A549 (cell line): ENCODE data around the gene ASIC1. TPM values are rescaled to one million over a fixed set of nuclear protein-coding genes. Genes with fewer than 3 reads are reported as not detected.

Experiments used
- ATAC-seq, 2 experiments: fragments of 200-7000 bp in 1 of 2; fragments of >200 bp in 1 of 2; cut with Nextera tagmentation in 1 of 2; cut with Tn5 transposase in 1 of 2; 3 replicates each; pipeline versions ENCODE4 v1.8.0 to v1.9.1; 2018 to 2020; ENCODE audit warnings: mild to moderate bottlenecking in 1 of 2, moderate library complexity in 1 of 2
- CTCF ChIA-PET: fragments of 300-600 bp; sonication (Branson Sonifier 250); formaldehyde crosslinking; extraction: SDS; loops from one replicate; lab custom pipeline; 2021; ENCODE audit warnings: antibody characterized with exemption, inconsistent platforms; lab: Yijun Ruan, JAX
- POLR2A ChIA-PET: fragments of 350-600 bp; formaldehyde crosslinking; extraction: SDS; loops from one replicate; lab custom pipeline; 2021; ENCODE audit warnings: antibody characterized with exemption, inconsistent platforms; lab: Yijun Ruan, JAX
- DNase-seq, 2 experiments: peaks; one replicate each; pipeline versions ENCODE4 v3.0.0 to v3.0.0-alpha.2; 2011 to 2016; ENCODE audit warnings: low read depth in 1 of 2, low spot score in 1 of 2
- FAIRE-seq: peaks from 2 replicates; lab custom pipeline; 2011; peaks lifted over from hg19 to GRCh38; lab: Jason Lieb, UNC
- H3K27ac ChIP-seq, 2 experiments: fragments of >200 bp; sonication (Bioruptor Twin); formaldehyde crosslinking; 3 replicates each; pipeline ENCODE4 v1.5.1; 2016 to 2017
- H3K4me1 ChIP-seq: fragments of >200 bp; sonication (Bioruptor Twin); formaldehyde crosslinking; 3 replicates; pipeline ENCODE4 v1.6.1; 2016
- H3K4me2 ChIP-seq: fragments of >200 bp; sonication (Bioruptor Twin); formaldehyde crosslinking; 3 replicates; pipeline ENCODE4 v1.6.1; 2016
- H3K4me3 ChIP-seq: fragments of >200 bp; sonication (Bioruptor Twin); formaldehyde crosslinking; 3 replicates; pipeline ENCODE4 v1.5.1; 2016
- H3K9me3 ChIP-seq: fragments of >200 bp; sonication (Bioruptor Twin); formaldehyde crosslinking; 3 replicates; pipeline ENCODE4 v1.6.1; 2016
- CBX2 ChIP-seq: fragments of 200-600 bp; sonication (generic); IDR thresholded peaks from 2 replicates; pipeline ENCODE4 v1.6.1; 2016; ENCODE audit warnings: low read depth, mild to moderate bottlenecking, borderline replicate concordance
- CBX8 ChIP-seq: fragments of 200-600 bp; sonication (generic); IDR thresholded peaks from 2 replicates; pipeline ENCODE4 v1.6.1; 2016
- EHMT2 ChIP-seq: fragments of 200-600 bp; sonication (generic); IDR thresholded peaks from 2 replicates; pipeline ENCODE4 v1.6.1; 2016; ENCODE audit warnings: antibody characterized with exemption, low read depth, mild to moderate bottlenecking, moderate library complexity
- EP300 ChIP-seq, 2 experiments: fragments of >200 bp; sonication (Bioruptor Twin); formaldehyde crosslinking; IDR thresholded peaks; 2 replicates in 1 of 2; 3 replicates in 1 of 2; pipeline ENCODE4 v1.6.1; 2016 to 2017
- FOSB ChIP-seq: fragments of 250-450 bp; sonication (Bioruptor Pico); IDR thresholded peaks from 2 replicates; pipeline ENCODE4 v1.5.0; 2020; ENCODE audit warnings: mild to moderate bottlenecking, moderate library complexity
- HEYL ChIP-seq: fragments of 250-450 bp; sonication (Bioruptor Pico); IDR thresholded peaks from 2 replicates; pipeline ENCODE4 v1.8.0; 2021; ENCODE audit warnings: mild to moderate bottlenecking, moderate library complexity
- HOXB13 ChIP-seq: fragments of 250-450 bp; sonication (Bioruptor Pico); IDR thresholded peaks from 2 replicates; pipeline ENCODE4 v1.5.0; 2020; ENCODE audit warnings: low read depth, mild to moderate bottlenecking, moderate library complexity
- HOXB5 ChIP-seq: fragments of 250-450 bp; sonication (Bioruptor Pico); IDR thresholded peaks from 2 replicates; pipeline ENCODE4 v1.5.0; 2020; ENCODE audit warnings: mild to moderate bottlenecking, moderate library complexity
- JUNB ChIP-seq: fragments of >200 bp; sonication (Bioruptor Twin); formaldehyde crosslinking; IDR thresholded peaks from 2 replicates; pipeline ENCODE4 v1.6.1; 2016
- KDM1A ChIP-seq: fragments of 200-600 bp; sonication (generic); IDR thresholded peaks from 2 replicates; pipeline ENCODE4 v1.6.1; 2016; ENCODE audit warnings: low read depth, mild to moderate bottlenecking
- NR3C1 ChIP-seq: fragments of >200 bp; sonication (Bioruptor Twin); formaldehyde crosslinking; IDR thresholded peaks from 3 replicates; pipeline ENCODE4 v1.6.1; 2017
- PHF8 ChIP-seq: fragments of 200-600 bp; sonication (generic); IDR thresholded peaks from 2 replicates; pipeline ENCODE4 v1.6.1; 2016; ENCODE audit warnings: low read depth, mild to moderate bottlenecking, antibody characterized with exemption, moderate library complexity, borderline replicate concordance
- POLR2AphosphoS2 ChIP-seq: conservative IDR thresholded peaks from 2 replicates; pipeline ENCODE4 v1.6.1; 2012; ENCODE audit warnings: low read length, improper control_type of control experiment, inconsistent platforms
- RAD21 ChIP-seq, 2 experiments: fragments of >200 bp in 1 of 2; sonication (Bioruptor Twin) in 1 of 2; formaldehyde crosslinking in 1 of 2; IDR thresholded peaks in 1 of 2; conservative IDR thresholded peaks in 1 of 2; 2 replicates in 1 of 2; 3 replicates in 1 of 2; pipeline ENCODE4 v1.6.1; 2012 to 2018; ENCODE audit warnings: inconsistent platforms in 1 of 2
- RARB ChIP-seq: fragments of 250-450 bp; sonication (Bioruptor Pico); IDR thresholded peaks from 2 replicates; pipeline ENCODE4 v1.8.0; 2021; ENCODE audit warnings: mild to moderate bottlenecking, moderate library complexity
- SMC3 ChIP-seq: fragments of >200 bp; sonication (Bioruptor Twin); formaldehyde crosslinking; IDR thresholded peaks from 3 replicates; pipeline ENCODE4 v1.6.1; 2018; ENCODE audit warnings: inconsistent platforms
- WGBS: methylation state at CpG from one replicate; pipeline ENCODE4 v1.1.6; 2017; ENCODE audit errors: missing lambda C conversion rate; 5-methylcytosine and 5-hydroxymethylcytosine counted together
- polyA plus RNA-seq, 4 experiments: library from polyadenylated mRNA; depleted of rRNA in 3 of 4; stranded (reverse); fragments of >200 nt; fragmentation: RNase III in 1 of 4; extraction: RNeasy Plus Mini Kit Qiagen cat#74134 plus additional on column Dnase treatment in 1 of 4; gene quantifications; 2 replicates in 3 of 4; 3 replicates in 1 of 4; pipeline ENCODE4 v1.2.3, GENCODE V29; 2011 to 2017
- TF ChIP-seq, protein P1 (sequence below): fragments of >200 bp; sonication (Bioruptor Twin); formaldehyde crosslinking; IDR thresholded peaks from 3 replicates; pipeline ENCODE4 v1.6.1; 2016
- TF ChIP-seq, protein P2 (sequence below): IDR thresholded peaks from 2 replicates; pipeline ENCODE4 v1.6.1; 2012

The ASIC1 gene
- polyA plus RNA-seq, 2 of the 4 experiments (the other 2 are of a cell fraction): 6.0 to 6.7 TPM

DNA sequence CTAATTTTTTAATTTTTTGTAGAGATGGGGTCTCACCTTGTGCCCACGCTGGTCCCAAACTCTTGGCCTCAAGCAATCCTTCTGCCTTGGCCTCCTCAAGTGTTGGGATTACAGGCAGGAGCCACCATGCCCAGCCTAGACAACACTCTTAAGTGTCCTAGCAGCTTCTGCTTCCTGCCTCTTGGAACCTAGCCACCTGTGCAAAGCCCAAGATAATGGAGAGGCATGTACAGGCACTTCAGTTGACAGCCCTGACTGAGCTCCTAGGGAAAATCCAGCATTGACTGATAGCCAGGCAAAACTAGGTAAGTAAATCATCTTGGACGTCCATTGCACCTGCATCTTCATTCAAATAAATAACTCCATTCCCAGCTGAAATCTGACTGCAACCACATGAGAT is 70.2 kb downstream of the ASIC1 start:
- no peak for FAIRE-seq
- POLR2A ChIA-PET: interaction anchor here (1.9 kb wide), 1 partner anchor 15 kb away, joined by 8 read pairs; the partner anchor contains the start of gene COX14
- ATAC-seq: peak in 1 of 2 experiments; percentile 23; a peak in 1 of 6 replicates
- H3K4me2 ChIP-seq: no peak overlapping the region
- no peak overlapping the region for H3K4me3 ChIP-seq
- no peak overlapping the region for H3K27ac ChIP-seq
- H3K4me1 ChIP-seq: no peaks in the 10 kb centered on the region
- no peak for TF ChIP-seq RARB (CRISPR knock-in tag)
- TF ChIP-seq, all 56 proteins: peak for 0
- no peaks in the 10 kb centered on the region for H3K9me3 ChIP-seq
- no peak for DNase-seq
- WGBS: 76% methylated on average over 2 of the region's 2 CpGs
- CTCF ChIA-PET: interaction anchor here (1.1 to 13.4 kb wide), 4 partner anchors 8 to 161 kb away, joined by 4 to 128 read pairs (median 6); partner anchors contain the start of gene COX14

DNA sequence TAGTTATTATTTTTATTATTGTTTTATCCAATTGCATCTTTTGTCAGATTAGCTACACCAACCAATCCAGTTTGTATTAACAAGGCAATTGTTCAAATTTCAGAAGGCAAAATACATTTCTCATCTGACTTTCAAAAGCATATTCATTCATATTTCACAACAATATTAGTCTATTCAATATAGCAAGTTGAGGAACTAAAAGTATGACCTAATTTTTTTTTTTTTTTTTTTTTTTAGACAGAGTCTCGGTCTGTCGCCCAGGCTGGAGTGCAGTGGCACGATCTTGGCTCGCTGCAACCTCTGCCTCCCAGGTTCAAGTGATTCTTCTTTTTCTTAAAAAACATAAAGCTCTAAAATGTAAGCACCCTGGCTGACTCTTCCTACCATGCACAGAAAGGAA is 71.9 kb downstream of the ASIC1 start:
- Histone ChIP-seq H3K4me3 (no peak overlapping the region), H3K4me1 (no peaks in the 10 kb centered on the region)
- CTCF ChIA-PET: interaction anchor here (1.3 to 13.4 kb wide), 5 partner anchors 10 to 184 kb away, joined by 3 to 128 read pairs (median 5); partner anchors contain the start of gene COX14
- TF ChIP-seq CBX2 (no peak), PHF8 (no peak), CBX8 (no peak), RAD21 (conservative IDR thresholded peaks at IDR 0.05 in 1 of 2, IDR thresholded peaks at IDR 0.05 in 1 of 2) (no peak), SMC3 (no peak), NR3C1 (no peak), JUNB (no peak), HEYL (CRISPR knock-in tag) (no peak), KDM1A (no peak), POLR2AphosphoS2 (no peak), HOXB13 (CRISPR knock-in tag) (no peak), EP300 (IDR thresholded peaks at IDR 0.05) (no peak), EHMT2 (no peak), HOXB5 (CRISPR knock-in tag) (no peak), FOSB (no peak)
- TF ChIP-seq, protein P1, sequence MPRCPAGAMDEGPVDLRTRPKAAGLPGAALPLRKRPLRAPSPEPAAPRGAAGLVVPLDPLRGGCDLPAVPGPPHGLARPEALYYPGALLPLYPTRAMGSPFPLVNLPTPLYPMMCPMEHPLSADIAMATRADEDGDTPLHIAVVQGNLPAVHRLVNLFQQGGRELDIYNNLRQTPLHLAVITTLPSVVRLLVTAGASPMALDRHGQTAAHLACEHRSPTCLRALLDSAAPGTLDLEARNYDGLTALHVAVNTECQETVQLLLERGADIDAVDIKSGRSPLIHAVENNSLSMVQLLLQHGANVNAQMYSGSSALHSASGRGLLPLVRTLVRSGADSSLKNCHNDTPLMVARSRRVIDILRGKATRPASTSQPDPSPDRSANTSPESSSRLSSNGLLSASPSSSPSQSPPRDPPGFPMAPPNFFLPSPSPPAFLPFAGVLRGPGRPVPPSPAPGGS: no peak
- TF ChIP-seq, protein P2, sequence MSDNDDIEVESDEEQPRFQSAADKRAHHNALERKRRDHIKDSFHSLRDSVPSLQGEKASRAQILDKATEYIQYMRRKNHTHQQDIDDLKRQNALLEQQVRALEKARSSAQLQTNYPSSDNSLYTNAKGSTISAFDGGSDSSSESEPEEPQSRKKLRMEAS: no peak
- TF ChIP-seq, all 56 proteins: peak for 0
- no peak for DNase-seq
- H3K4me2 ChIP-seq: no peak overlapping the region
- no peak for ATAC-seq
- no peaks in the 10 kb centered on the region for H3K9me3 ChIP-seq
- 96% methylated on average over 4 of the region's 4 CpGs for WGBS
- no peak overlapping the region for H3K27ac ChIP-seq
- FAIRE-seq: no peak
- POLR2A ChIA-PET: interaction anchor here (0.6 kb wide), 1 partner anchor 44 kb away, joined by 3 read pairs; the partner anchor contains the start of gene SMARCD1

DNA sequence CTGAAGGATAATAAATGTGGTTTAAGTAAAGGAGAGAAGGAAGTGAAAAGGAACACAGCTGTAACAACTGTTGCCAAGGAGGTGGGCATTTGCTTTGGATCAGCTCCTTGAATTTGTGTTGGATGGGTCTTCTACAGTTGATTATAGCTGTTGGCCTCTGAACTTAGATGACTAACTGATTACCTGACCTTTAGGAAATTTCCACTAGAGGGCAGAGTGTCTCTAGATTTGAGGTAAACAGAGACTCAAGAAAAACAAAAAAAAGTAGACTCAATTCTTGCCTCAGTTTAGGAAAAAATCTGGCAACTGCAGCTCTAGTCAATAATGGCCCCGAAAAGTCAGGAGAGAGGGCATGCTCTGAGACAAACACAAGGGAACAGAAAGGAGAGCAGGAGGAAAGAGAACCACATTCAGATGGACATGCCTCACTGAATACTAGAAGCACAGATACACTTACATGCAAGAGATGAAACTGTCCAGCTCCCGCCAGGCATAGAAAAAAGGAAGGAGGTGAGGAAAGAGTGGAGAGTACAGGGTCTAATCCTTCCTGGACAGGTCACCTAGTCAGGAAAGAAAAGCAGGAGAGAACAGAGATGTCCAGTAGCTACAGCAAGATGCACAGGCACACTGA is 75.2 kb downstream of the ASIC1 start:
- no peak for FAIRE-seq

More for the DNA sequence above, 75.2 kb downstream of the ASIC1 start:
- POLR2A ChIA-PET: no interaction called here
- 91% methylated on average over 2 of the region's 2 CpGs for WGBS
- CTCF ChIA-PET: interaction anchor here (0.9 to 13.4 kb wide), 5 partner anchors 17 to 183 kb away, joined by 3 to 128 read pairs (median 3); partner anchors contain the start of genes COX14 and SMARCD1
- Histone ChIP-seq H3K27ac (no peak overlapping the region), H3K9me3 (no peaks in the 10 kb centered on the region)
- no peak for ATAC-seq
- TF ChIP-seq RAD21 (conservative IDR thresholded peaks at IDR 0.05 in 1 of 2, IDR thresholded peaks at IDR 0.05 in 1 of 2): no peak
- TF ChIP-seq, all 56 proteins: peak for 0
- no peak for DNase-seq
- no peak overlapping the region for H3K4me2 ChIP-seq
- no peaks in the 10 kb centered on the region for H3K4me1 ChIP-seq
- no peak overlapping the region for H3K4me3 ChIP-seq

Other genes with a start within 250 kb of the ASIC1 start
- gene NCKAP5L, start 229.2 kb upstream of the ASIC1 start, polyA plus RNA-seq (2011; rRNA removed): 3.0 and 3.5 TPM in 2 replicates
- 6.9 to 9.3 TPM (median 8.5 TPM) in 3 replicates for gene NCKAP5L, start 229.2 kb upstream of the ASIC1 start, polyA plus RNA-seq (2017; fragmentation: RNase III; extraction: RNeasy Plus Mini Kit Qiagen cat#74134 plus additional on column Dnase treatment)
- gene BCDIN3D, start 214.5 kb upstream of the ASIC1 start, polyA plus RNA-seq (2011; rRNA removed): 5.8 and 6.9 TPM in 2 replicates
- gene BCDIN3D, start 214.5 kb upstream of the ASIC1 start, polyA plus RNA-seq (2017; fragmentation: RNase III; extraction: RNeasy Plus Mini Kit Qiagen cat#74134 plus additional on column Dnase treatment): 3.8 to 4.8 TPM (median 4.2 TPM) in 3 replicates
- 0.11 and 0.23 TPM in 2 replicates for gene FAIM2, start 153.7 kb upstream of the ASIC1 start, polyA plus RNA-seq (2011; rRNA removed)
- not detected in 3 replicates for gene FAIM2, start 153.7 kb upstream of the ASIC1 start, polyA plus RNA-seq (2017; fragmentation: RNase III; extraction: RNeasy Plus Mini Kit Qiagen cat#74134 plus additional on column Dnase treatment)
- gene AQP2, start 106.9 kb upstream of the ASIC1 start, polyA plus RNA-seq (2011; rRNA removed): not detected in 2 replicates
- gene AQP2, start 106.9 kb upstream of the ASIC1 start, polyA plus RNA-seq (2017; fragmentation: RNase III; extraction: RNeasy Plus Mini Kit Qiagen cat#74134 plus additional on column Dnase treatment): not detected in 3 replicates
- gene AQP5, start 95.7 kb upstream of the ASIC1 start, polyA plus RNA-seq (2011; rRNA removed): not detected in 2 replicates
- gene AQP5, start 95.7 kb upstream of the ASIC1 start, polyA plus RNA-seq (2017; fragmentation: RNase III; extraction: RNeasy Plus Mini Kit Qiagen cat#74134 plus additional on column Dnase treatment): not detected in 3 replicates
- gene AQP6, start 84.6 kb upstream of the ASIC1 start, polyA plus RNA-seq (2011; rRNA removed): 0.05 TPM in 1 of 2 replicates, not detected in the other
- 0.04 to 0.21 TPM in 2 of 3 replicates, not detected in the other for gene AQP6, start 84.6 kb upstream of the ASIC1 start, polyA plus RNA-seq (2017; fragmentation: RNase III; extraction: RNeasy Plus Mini Kit Qiagen cat#74134 plus additional on column Dnase treatment)
- gene RACGAP1, start 32.1 kb upstream of the ASIC1 start, polyA plus RNA-seq (2011; rRNA removed): 99.2 and 103 TPM in 2 replicates
- 94.9 to 116 TPM (median 107 TPM) in 3 replicates for gene RACGAP1, start 32.1 kb upstream of the ASIC1 start, polyA plus RNA-seq (2017; fragmentation: RNase III; extraction: RNeasy Plus Mini Kit Qiagen cat#74134 plus additional on column Dnase treatment)
- gene SMARCD1, start 27.7 kb downstream of the ASIC1 start, polyA plus RNA-seq (2011; rRNA removed): 80.7 and 113 TPM in 2 replicates
- 56.1 to 62.5 TPM (median 62.1 TPM) in 3 replicates for gene SMARCD1, start 27.7 kb downstream of the ASIC1 start, polyA plus RNA-seq (2017; fragmentation: RNase III; extraction: RNeasy Plus Mini Kit Qiagen cat#74134 plus additional on column Dnase treatment)
- 0.44 and 0.52 TPM in 2 replicates for gene GPD1, start 46.4 kb downstream of the ASIC1 start, polyA plus RNA-seq (2011; rRNA removed)
- 0.07 to 0.13 TPM (median 0.10 TPM) in 3 replicates for gene GPD1, start 46.4 kb downstream of the ASIC1 start, polyA plus RNA-seq (2017; fragmentation: RNase III; extraction: RNeasy Plus Mini Kit Qiagen cat#74134 plus additional on column Dnase treatment)
- gene COX14, start 54.6 kb downstream of the ASIC1 start, polyA plus RNA-seq (2011; rRNA removed): 134 and 147 TPM in 2 replicates
- gene COX14, start 54.6 kb downstream of the ASIC1 start, polyA plus RNA-seq (2017; fragmentation: RNase III; extraction: RNeasy Plus Mini Kit Qiagen cat#74134 plus additional on column Dnase treatment): 87.9 to 112 TPM (median 93.3 TPM) in 3 replicates
- 56.3 and 56.6 TPM in 2 replicates for gene CERS5, start 109.8 kb downstream of the ASIC1 start, polyA plus RNA-seq (2011; rRNA removed)
- gene CERS5, start 109.8 kb downstream of the ASIC1 start, polyA plus RNA-seq (2017; fragmentation: RNase III; extraction: RNeasy Plus Mini Kit Qiagen cat#74134 plus additional on column Dnase treatment): 16.7 to 18.0 TPM (median 17.1 TPM) in 3 replicates
- 21.4 and 23.4 TPM in 2 replicates for gene LIMA1, start 225.9 kb downstream of the ASIC1 start, polyA plus RNA-seq (2011; rRNA removed)
- 9.0 to 12.0 TPM (median 10.1 TPM) in 3 replicates for gene LIMA1, start 225.9 kb downstream of the ASIC1 start, polyA plus RNA-seq (2017; fragmentation: RNase III; extraction: RNeasy Plus Mini Kit Qiagen cat#74134 plus additional on column Dnase treatment)